GM18507 (cell line): ENCODE data around the gene CCDC88C.
"Not testable (repeated sequence)": the region's sequence is repeated elsewhere in the genome, so short reads cannot be mapped to it uniquely, and the experiment has no call there.

Source experiments
- DNase-seq: peaks from one replicate; pipeline ENCODE4 v3.0.0; 2011; ENCODE audit warnings: low read depth; ENCODE audit not compliant: insufficient read length; ENCODE audit errors: extremely low spot score
- FAIRE-seq: peaks from 2 replicates; lab custom pipeline; 2011; peaks lifted over from hg19 to GRCh38; lab: Jason Lieb, UNC

Gene CCDC88C

GRCh38 chr14:91264151-91265150 is 153.2 kb downstream of the CCDC88C start:
- FAIRE-seq (no peak), DNase-seq (no peak)

GRCh38 chr14:91263329-91263728 is 154.3 kb downstream of the CCDC88C start:
- no peak for FAIRE-seq
- no peak for DNase-seq

GRCh38 chr14:91261986-91262549 is 155.6 kb downstream of the CCDC88C start:
- no peak for FAIRE-seq
- no peak for DNase-seq

- DNase-seq (no peak), FAIRE-seq (no peak)
Measured at GRCh38 chr14:91261115-91261514, 156.5 kb downstream of the CCDC88C start.

- no peak for FAIRE-seq
- DNase-seq, result no peak
Measured at GRCh38 chr14:91258876-91259275, 158.7 kb downstream of the CCDC88C start.

GRCh38 chr14:91258011-91258618 is 159.5 kb downstream of the CCDC88C start:
- FAIRE-seq, result no peak
- DNase-seq, result no peak

GRCh38 chr14:91257328-91258010 is 160.2 kb downstream of the CCDC88C start:
- FAIRE-seq (no peak), DNase-seq (no peak)

GRCh38 chr14:91256661-91257060 is 161.0 kb downstream of the CCDC88C start:
- FAIRE-seq (no peak), DNase-seq (no peak)

GRCh38 chr14:91255026-91255695 is 162.5 kb downstream of the CCDC88C start:
- DNase-seq (no peak), FAIRE-seq (no peak)

GRCh38 chr14:91254461-91254860 is 163.2 kb downstream of the CCDC88C start:
- no peak for DNase-seq
- FAIRE-seq, result peak; percentile 62

- no peak for FAIRE-seq
- no peak for DNase-seq
Measured at GRCh38 chr14:91253795-91254323, 163.8 kb downstream of the CCDC88C start.

- no peak for DNase-seq
- FAIRE-seq, result peak; percentile 21
Measured at GRCh38 chr14:91252871-91253794, 164.5 kb downstream of the CCDC88C start.

- DNase-seq, result no peak
- no peak for FAIRE-seq
Measured at GRCh38 chr14:91250912-91251311, 166.7 kb downstream of the CCDC88C start.

GRCh38 chr14:91249841-91250616 is 167.6 kb downstream of the CCDC88C start:
- FAIRE-seq, result peak; percentile 100
- peak; percentile 89 for DNase-seq

- DNase-seq (no peak), FAIRE-seq (no peak)
Measured at GRCh38 chr14:91246051-91246852, 171.4 kb downstream of the CCDC88C start.

- DNase-seq, FAIRE-seq: not testable (repeated sequence)
Measured at GRCh38 chr14:91245616-91246015, 172.0 kb downstream of the CCDC88C start.

GRCh38 chr14:91245029-91245428 is 172.6 kb downstream of the CCDC88C start:
- no peak for FAIRE-seq

More at GRCh38 chr14:91245029-91245428, 172.6 kb downstream of the CCDC88C start:
- DNase-seq, result no peak
